ENCODE measurements around the gene ZNF280D.
A peak's percentile ranks its signal among the peaks of the same experiment; 100 is the strongest.

Gene ZNF280D

GRCh38 chr15:56776839-56777238 lies 43.5 kb upstream of the ZNF280D start:
- H3K4me3 ChIP-seq (ENCODE audit: low read depth in 1 of 2, low read length in 1 of 2), result no peak overlapping the region
- H3K4me1 ChIP-seq (ENCODE audit: control insufficient read depth in 1 of 2, insufficient read depth in 1 of 2, low read depth in 1 of 2, low read length in 1 of 2), result peaks cover 32 to 39% of the 10 kb centered on the region in 2 experiments
- H3K36me3 ChIP-seq, result no peaks in the 10 kb centered on the region
- no peaks in the 10 kb centered on the region for H3K27me3 ChIP-seq
- TF ChIP-seq, protein P1, sequence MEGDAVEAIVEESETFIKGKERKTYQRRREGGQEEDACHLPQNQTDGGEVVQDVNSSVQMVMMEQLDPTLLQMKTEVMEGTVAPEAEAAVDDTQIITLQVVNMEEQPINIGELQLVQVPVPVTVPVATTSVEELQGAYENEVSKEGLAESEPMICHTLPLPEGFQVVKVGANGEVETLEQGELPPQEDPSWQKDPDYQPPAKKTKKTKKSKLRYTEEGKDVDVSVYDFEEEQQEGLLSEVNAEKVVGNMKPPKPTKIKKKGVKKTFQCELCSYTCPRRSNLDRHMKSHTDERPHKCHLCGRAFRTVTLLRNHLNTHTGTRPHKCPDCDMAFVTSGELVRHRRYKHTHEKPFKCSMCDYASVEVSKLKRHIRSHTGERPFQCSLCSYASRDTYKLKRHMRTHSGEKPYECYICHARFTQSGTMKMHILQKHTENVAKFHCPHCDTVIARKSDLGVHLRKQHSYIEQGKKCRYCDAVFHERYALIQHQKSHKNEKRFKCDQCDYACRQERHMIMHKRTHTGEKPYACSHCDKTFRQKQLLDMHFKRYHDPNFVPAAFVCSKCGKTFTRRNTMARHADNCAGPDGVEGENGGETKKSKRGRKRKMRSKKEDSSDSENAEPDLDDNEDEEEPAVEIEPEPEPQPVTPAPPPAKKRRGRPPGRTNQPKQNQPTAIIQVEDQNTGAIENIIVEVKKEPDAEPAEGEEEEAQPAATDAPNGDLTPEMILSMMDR (IDR thresholded peaks at IDR 0.05), result no peak
- no peaks in the 10 kb centered on the region for H3K9me3 ChIP-seq
- no peak overlapping the region for H3K27ac ChIP-seq

DNA sequence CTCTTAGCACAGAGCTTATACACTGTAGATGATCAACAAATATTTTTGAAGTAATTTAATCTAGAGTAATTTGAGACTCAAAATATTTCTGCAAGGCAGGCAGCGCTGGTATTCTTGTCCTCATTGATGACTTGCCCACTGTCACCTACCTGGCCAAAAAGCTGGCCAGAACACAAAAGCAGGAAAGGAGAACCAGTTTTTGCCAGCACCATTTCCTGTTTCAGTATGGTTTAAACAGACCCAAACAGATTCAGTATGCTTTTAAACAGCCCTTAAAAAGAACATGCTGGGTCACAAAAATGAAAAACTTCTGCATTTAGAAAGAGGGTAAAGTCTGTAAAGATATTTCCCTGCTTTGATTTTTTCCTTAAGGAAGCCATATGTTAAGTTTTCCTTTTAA lies 42.3 kb upstream of the ZNF280D start:
- no peaks in the 10 kb centered on the region for H3K9me3 ChIP-seq
- no peak overlapping the region for H3K4me3 ChIP-seq (ENCODE audit: low read depth in 1 of 2, low read length in 1 of 2)
- H3K36me3 ChIP-seq, result no peaks in the 10 kb centered on the region
- peaks cover 38 to 49% of the 10 kb centered on the region in 2 experiments for H3K4me1 ChIP-seq (ENCODE audit: control insufficient read depth in 1 of 2, insufficient read depth in 1 of 2, low read depth in 1 of 2, low read length in 1 of 2)
- H3K27ac ChIP-seq, result no peak overlapping the region
- TF ChIP-seq, protein P1 (IDR thresholded peaks at IDR 0.05), result no peak
- H3K27me3 ChIP-seq, result no peaks in the 10 kb centered on the region

- TF ChIP-seq, protein P1 (IDR thresholded peaks at IDR 0.05), result no peak
- Histone ChIP-seq H3K27me3 (no peaks in the 10 kb centered on the region), H3K4me1 (ENCODE audit: control insufficient read depth in 1 of 2, insufficient read depth in 1 of 2, low read depth in 1 of 2, low read length in 1 of 2) (peaks cover 38 to 49% of the 10 kb centered on the region in 2 experiments), H3K9me3 (no peaks in the 10 kb centered on the region), H3K4me3 (ENCODE audit: low read depth in 1 of 2, low read length in 1 of 2) (no peak overlapping the region), H3K36me3 (no peaks in the 10 kb centered on the region), H3K27ac (peak overlapping the region; percentile 63)
Observed at GRCh38 chr15:56774356-56774755, 41.0 kb upstream of the ZNF280D start.

- peaks cover 38 to 49% of the 10 kb centered on the region in 2 experiments for H3K4me1 ChIP-seq (ENCODE audit: control insufficient read depth in 1 of 2, insufficient read depth in 1 of 2, low read depth in 1 of 2, low read length in 1 of 2)
- no peaks in the 10 kb centered on the region for H3K36me3 ChIP-seq
- TF ChIP-seq, protein P1 (IDR thresholded peaks at IDR 0.05), result no peak
- H3K4me3 ChIP-seq (ENCODE audit: low read depth in 1 of 2, low read length in 1 of 2), result no peak overlapping the region
- H3K9me3 ChIP-seq, result no peaks in the 10 kb centered on the region
- H3K27me3 ChIP-seq, result no peaks in the 10 kb centered on the region
- H3K27ac ChIP-seq, result peak overlapping the region; percentile 63
Observed at GRCh38 chr15:56772868-56773639, 39.7 kb upstream of the ZNF280D start.

GRCh38 chr15:56770173-56770572 lies 36.9 kb upstream of the ZNF280D start:
- Histone ChIP-seq H3K27ac (no peak overlapping the region), H3K27me3 (no peaks in the 10 kb centered on the region), H3K9me3 (no peaks in the 10 kb centered on the region), H3K4me3 (ENCODE audit: low read depth in 1 of 2, low read length in 1 of 2) (no peak overlapping the region), H3K4me1 (ENCODE audit: control insufficient read depth in 1 of 2, insufficient read depth in 1 of 2, low read depth in 1 of 2, low read length in 1 of 2) (peaks cover 57% of the 10 kb centered on the region in 2 experiments), H3K36me3 (no peaks in the 10 kb centered on the region)
- TF ChIP-seq, protein P1 (IDR thresholded peaks at IDR 0.05), result no peak
